Inflammatory macrophage treated with lipopolysaccharide for 4 hours (primary cell): ENCODE results near the gene C4orf50.

Experiments used
- DNase-seq: peaks from one replicate; pipeline ENCODE4 v3.0.0-alpha.2; 2020

C4orf50 gene

GRCh38 chr4:6018331-6018730, at the start of gene C4orf50:
TSS of gene C4orf50 (minus strand) at chr4:6018431.
- no peak for DNase-seq

GRCh38 chr4:6065934-6066590, 47.8 kb upstream of the C4orf50 start:
- no peak for DNase-seq

- no peak for DNase-seq
These were observed 46.9 kb upstream of the C4orf50 start for GRCh38 chr4:6065166-6065565.

- DNase-seq, result no peak
These were observed 46.2 kb upstream of the C4orf50 start for GRCh38 chr4:6064383-6064782.

GRCh38 chr4:6063684-6064083, 45.5 kb upstream of the C4orf50 start:
- DNase-seq, result no peak

GRCh38 chr4:6062133-6062532, 43.9 kb upstream of the C4orf50 start:
- DNase-seq, result no peak

- DNase-seq, result no peak
These were observed 41.2 kb upstream of the C4orf50 start for GRCh38 chr4:6059375-6059805.

- no peak for DNase-seq
These were observed 40.5 kb upstream of the C4orf50 start for GRCh38 chr4:6058531-6059374.

- DNase-seq, result no peak
These were observed 38.9 kb upstream of the C4orf50 start for GRCh38 chr4:6056976-6057766.

GRCh38 chr4:6055436-6055835, 37.2 kb upstream of the C4orf50 start:
- no peak for DNase-seq

GRCh38 chr4:6055030-6055429, 36.8 kb upstream of the C4orf50 start:
- no peak for DNase-seq

GRCh38 chr4:6054162-6054922, 36.1 kb upstream of the C4orf50 start:
- DNase-seq, result no peak

- DNase-seq, result no peak
These were observed 34.4 kb upstream of the C4orf50 start for GRCh38 chr4:6052679-6053078.

- no peak for DNase-seq
These were observed 32.3 kb upstream of the C4orf50 start for GRCh38 chr4:6050551-6050950.

GRCh38 chr4:6049985-6050384, 31.8 kb upstream of the C4orf50 start:
- DNase-seq, result no peak

- no peak for DNase-seq
These were observed 31.0 kb upstream of the C4orf50 start for GRCh38 chr4:6049278-6049677.

GRCh38 chr4:6048537-6048936, 30.3 kb upstream of the C4orf50 start:
- no peak for DNase-seq

GRCh38 chr4:6047130-6047673, 29.0 kb upstream of the C4orf50 start:
- no peak for DNase-seq

GRCh38 chr4:6046526-6047129, 28.4 kb upstream of the C4orf50 start:
- DNase-seq, result no peak

GRCh38 chr4:6044805-6045204, 26.6 kb upstream of the C4orf50 start:
- DNase-seq, result no peak

- no peak for DNase-seq
These were observed 26.0 kb upstream of the C4orf50 start for GRCh38 chr4:6044276-6044675.

GRCh38 chr4:6043843-6044242, 25.6 kb upstream of the C4orf50 start:
- no peak for DNase-seq
